Measurements from ENCODE around the gene NAV1. TPM values are rescaled to one million over a fixed set of nuclear protein-coding genes. Genes with fewer than 3 reads are reported as not detected.

Gene NAV1
- total and polyA plus RNA-seq, 2 of the 8 experiments (the other 6 are each of a cell fraction or from before 2014, with no cell fraction given), result 9.9 to 42.7 TPM

DNA sequence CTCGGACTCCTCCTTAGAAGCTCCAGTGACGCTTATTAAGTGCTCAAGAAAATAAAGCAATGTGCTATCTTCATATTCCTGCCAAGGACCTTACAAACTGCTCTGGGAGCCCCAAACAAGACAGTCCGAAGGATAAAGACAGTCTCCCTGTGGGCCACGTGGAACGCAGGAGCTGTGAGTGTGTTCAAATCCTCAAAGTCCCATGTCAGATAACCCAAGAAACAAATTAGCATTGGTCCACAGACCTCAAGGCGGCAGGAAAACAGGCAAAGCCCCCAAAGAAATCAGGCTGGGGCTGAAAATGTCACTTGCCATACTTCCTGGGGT, 3.0 kb upstream of the NAV1 start:
- H3K79me2 ChIP-seq (ENCODE audit: control insufficient read depth in 1 of 2, insufficient read depth in 2 of 2, low read length in 2 of 2), result no peaks in the 10 kb centered on the region
- no peak overlapping the region for H3K23ac ChIP-seq (ENCODE audit: insufficient read length)
- no peak overlapping the region for H2AFZ ChIP-seq (ENCODE audit: low read length)
- H4K91ac ChIP-seq (replicated peaks; ENCODE audit: insufficient read length, low read length), result no peak overlapping the region
- no peak overlapping the region for H3K56ac ChIP-seq (replicated peaks; ENCODE audit: insufficient read length, low read depth, low read length)
- H3K23me2 ChIP-seq (ENCODE audit: low read depth, low read length), result peaks cover 14% of the 10 kb centered on the region; the same call in 1 of the 2 replicates
- H3K9me3 ChIP-seq (ENCODE audit: insufficient read depth in 2 of 2, low read depth in 1 of 2, low read length in 1 of 2), result no peaks in the 10 kb centered on the region
- H2BK120ac ChIP-seq (replicated peaks; ENCODE audit: low read depth, low read length), result no peak overlapping the region
- no peak overlapping the region; the same call in 1 of the 2 replicates for H2BK5ac ChIP-seq (ENCODE audit: low read depth, low read length)
- no peak overlapping the region for H2BK15ac ChIP-seq (ENCODE audit: low read length)
- H4K5ac ChIP-seq (ENCODE audit: insufficient read length, low read depth, low read length), result no peak overlapping the region
- H3K27me3 ChIP-seq (replicated peaks in 1 of 4; ENCODE audit: control insufficient read depth in 3 of 4, extremely low read depth in 1 of 4, insufficient read depth in 3 of 4, low read length in 3 of 4), result peaks cover 2 to 27% (median 23%) of the 10 kb centered on the region in 4 experiments
- H3K9ac ChIP-seq (replicated peaks in 1 of 4; ENCODE audit: extremely low read depth in 1 of 4, low read depth in 3 of 4, low read length in 3 of 4), result no peak overlapping the region
- H3K4me1 ChIP-seq (replicated peaks in 1 of 4; ENCODE audit: control insufficient read depth in 3 of 4, insufficient read depth in 4 of 4, low read length in 3 of 4), result peaks cover 2 to 10% (median 6%) of the 10 kb centered on the region in 4 experiments; a peak in 6 of 7 replicates
- no peak overlapping the region for H2BK12ac ChIP-seq (ENCODE audit: low read depth, low read length)
- DNase-seq (ENCODE audit: low read depth in 1 of 2, low spot score in 2 of 2), result no peak
- H3K14ac ChIP-seq (ENCODE audit: insufficient read length), result no peak overlapping the region
- no peak overlapping the region for H2BK20ac ChIP-seq (ENCODE audit: low read length)
- no peak overlapping the region for H2AK5ac ChIP-seq (ENCODE audit: low read depth, low read length)
- POLR2A ChIA-PET (ENCODE audit: partially characterized antibody), result interaction anchor here (0.7 kb wide), 1 partner anchor 419 kb away, joined by 3 read pairs; no protein-coding TSS in a partner anchor
- no peak for FAIRE-seq
- no peak overlapping the region for H3K4ac ChIP-seq (replicated peaks; ENCODE audit: insufficient read length, low read depth, low read length)
- CTCF ChIA-PET (ENCODE audit: partially characterized antibody), result interaction anchor here (0.9 to 43.8 kb wide), 11 partner anchors 10 to 257 kb away, joined by 3 to 929 read pairs (median 3); partner anchors contain the start of gene CSRP1
- H4K8ac ChIP-seq (ENCODE audit: extremely low read depth, insufficient read depth, low read length), result no peak overlapping the region
- H3K79me1 ChIP-seq (ENCODE audit: low read depth, low read length), result no peaks in the 10 kb centered on the region
- H3K36me3 ChIP-seq (ENCODE audit: control insufficient read depth in 2 of 4, insufficient read depth in 4 of 4, low read length in 3 of 4), result no peaks in the 10 kb centered on the region
- no peaks in the 10 kb centered on the region for H4K20me1 ChIP-seq (replicated peaks in 1 of 2; ENCODE audit: control insufficient read depth in 1 of 2, insufficient read depth in 2 of 2, low read length in 2 of 2)
- no peak overlapping the region for H3K4me2 ChIP-seq (ENCODE audit: insufficient read depth in 1 of 2, low read depth in 2 of 2, low read length in 2 of 2)
- WGBS, 2 experiments (ENCODE audit: extremely low coverage in 1 of 2, insufficient coverage in 1 of 2, insufficient read length in 1 of 2, insufficient replicate concordance in 2 of 2, low coverage in 1 of 2, low lambda C conversion rate in 2 of 2, missing lambda C conversion rate in 1 of 2), result 88% methylated on average over 6 of the region's 6 CpGs; no CpG with 5 or more reads in 1 of the 2 experiments
- no peak overlapping the region for H3K18ac ChIP-seq (ENCODE audit: extremely low read depth, low read length)
- no peak overlapping the region for H3K27ac ChIP-seq (ENCODE audit: low read depth, low read length)
- H3K4me3 ChIP-seq (ENCODE audit: extremely low read depth in 1 of 4, insufficient read depth in 2 of 4, low read depth in 3 of 4, low read length in 4 of 4), result no peak overlapping the region
- TF ChIP-seq CBX8 (IDR thresholded peaks at IDR 0.05; ENCODE audit: borderline replicate concordance, low read depth, low read length) (no peak), E2F6 (IDR thresholded peaks at IDR 0.05) (no peak), BCL11A (IDR thresholded peaks at IDR 0.05; ENCODE audit: low read depth in 2 of 2, low read length in 2 of 2) (no peak), MAFK (IDR thresholded peaks at IDR 0.05; ENCODE audit: low read depth, low read length) (no peak), TEAD4 (IDR thresholded peaks at IDR 0.05; ENCODE audit: low read depth, low read length) (no peak), TAF1 (IDR thresholded peaks at IDR 0.05; ENCODE audit: low read depth, low read length) (no peak), HDAC6 (IDR thresholded peaks at IDR 0.05; ENCODE audit: low read depth, low read length) (no peak), SIN3A (conservative IDR thresholded peaks at IDR 0.05 in 1 of 2, IDR thresholded peaks at IDR 0.05 in 1 of 2; ENCODE audit: low read depth in 1 of 2, low read length in 2 of 2) (no peak), ASH2L (IDR thresholded peaks at IDR 0.05; ENCODE audit: low read length) (no peak), HDAC2 (IDR thresholded peaks at IDR 0.05; ENCODE audit: borderline replicate concordance in 1 of 2, low read depth in 2 of 2, low read length in 2 of 2) (no peak), SP4 (IDR thresholded peaks at IDR 0.05; ENCODE audit: low read length) (no peak), JUND (IDR thresholded peaks at IDR 0.05; ENCODE audit: low read length) (no peak), KDM5A (IDR thresholded peaks at IDR 0.05; ENCODE audit: low read length) (no peak), SUZ12 (IDR thresholded peaks at IDR 0.05; ENCODE audit: low read length) (no peak)

Data from H1 (cell line).